ENCODE results near the gene UNCX.

The UNCX gene

DNA sequence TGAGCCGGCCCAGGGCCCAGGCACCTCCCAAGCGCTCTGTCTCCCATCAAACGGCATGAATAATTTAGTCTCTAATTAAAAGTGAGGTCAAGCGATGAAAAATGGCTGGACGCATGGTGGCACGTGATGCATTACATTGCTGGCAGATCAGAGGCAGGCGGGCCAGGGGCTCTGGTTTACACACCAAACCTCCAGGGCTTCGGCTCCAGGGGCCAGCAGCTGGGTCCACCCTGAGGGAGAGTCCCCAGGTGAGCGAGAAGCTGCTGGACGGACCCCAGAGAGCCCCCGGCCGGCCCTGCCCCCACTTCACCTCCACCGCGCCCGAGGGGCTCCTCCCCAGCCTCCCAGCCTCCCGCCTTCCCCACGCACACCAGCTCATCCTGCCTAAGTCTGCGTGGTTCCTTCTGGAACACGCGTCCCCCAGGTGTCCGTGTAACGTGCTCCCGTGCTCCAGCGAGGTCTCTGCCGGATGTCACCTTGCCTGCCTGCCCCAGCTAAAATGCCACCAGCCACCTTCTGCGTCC, 23.2 kb downstream of the UNCX start:
- Histone ChIP-seq H3K36me3 (ENCODE audit: control insufficient read depth in 1 of 2, insufficient read depth in 2 of 2, low read length in 2 of 2) (no peaks in the 10 kb centered on the region), H3K14ac (ENCODE audit: low read length) (no peak overlapping the region), H2AK5ac (ENCODE audit: low read length) (no peak overlapping the region), H3K9ac (ENCODE audit: low read length) (no peak overlapping the region), H3K23ac (ENCODE audit: low read length) (no peak overlapping the region), H2BK12ac (ENCODE audit: low read length) (no peak overlapping the region), H3K27me3 (ENCODE audit: insufficient read depth, low read length) (no peaks in the 10 kb centered on the region), H3K27ac (ENCODE audit: low read depth, low read length) (no peak overlapping the region), H4K91ac (ENCODE audit: low read depth, low read length) (no peak overlapping the region), H2BK5ac (ENCODE audit: low read depth, low read length, poor library complexity) (no peak overlapping the region), H3K9me3 (ENCODE audit: insufficient read depth, low read depth, low read length) (no peaks in the 10 kb centered on the region), H4K12ac (ENCODE audit: low read depth, low read length) (no peak overlapping the region), H2AFZ (ENCODE audit: insufficient read depth, low read length, poor library complexity) (no peak overlapping the region), H3K4ac (ENCODE audit: low read depth, low read length) (no peak overlapping the region), H2BK120ac (ENCODE audit: insufficient read depth, low read length, poor library complexity) (no peak overlapping the region), H3K4me2 (ENCODE audit: low read length) (no peak overlapping the region), H3K18ac (ENCODE audit: low read length) (no peak overlapping the region), H4K8ac (ENCODE audit: low read depth, low read length) (no peak overlapping the region), H3K4me1 (ENCODE audit: control insufficient read depth in 1 of 2, insufficient read depth in 2 of 2, low read length in 2 of 2) (no peaks in the 10 kb centered on the region), H3K79me2 (ENCODE audit: control insufficient read depth, insufficient read depth, low read length, poor library complexity) (no peaks in the 10 kb centered on the region), H3K79me1 (ENCODE audit: low read length) (no peaks in the 10 kb centered on the region), H3K4me3 (ENCODE audit: low read depth, low read length) (no peak overlapping the region)
- no CpG with 5 or more reads among the region's 26 CpGs for WGBS (ENCODE audit: extremely low coverage, insufficient coverage, insufficient read length)
- no peak for DNase-seq

DNA sequence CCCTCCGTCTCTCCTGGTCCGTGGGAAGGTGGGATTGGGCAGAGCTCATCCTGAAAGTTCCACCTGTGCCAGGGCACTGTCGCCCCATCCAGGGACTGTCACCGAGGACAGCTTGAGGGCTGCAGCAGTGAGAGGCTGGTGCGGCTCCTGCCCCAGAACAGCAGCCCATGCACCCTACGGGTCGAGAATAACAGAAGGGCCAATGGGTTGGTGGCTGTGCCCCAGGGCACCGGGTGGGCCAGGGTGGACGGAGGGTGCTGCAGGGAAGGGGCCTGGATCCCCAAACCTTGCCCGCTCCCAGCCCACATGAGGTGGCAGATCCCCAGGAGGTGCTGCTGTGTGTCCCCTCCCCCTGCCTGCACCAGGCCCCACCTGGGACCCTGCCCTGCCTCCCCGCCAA, 23.9 kb downstream of the UNCX start:
- H3K14ac ChIP-seq (ENCODE audit: low read length) = no peak overlapping the region
- H3K27ac ChIP-seq (ENCODE audit: low read depth, low read length) = no peak overlapping the region
- H2BK120ac ChIP-seq (ENCODE audit: insufficient read depth, low read length, poor library complexity) = no peak overlapping the region
- H3K23ac ChIP-seq (ENCODE audit: low read length) = no peak overlapping the region
- H2AFZ ChIP-seq (ENCODE audit: insufficient read depth, low read length, poor library complexity) = no peak overlapping the region
- no peak for DNase-seq
- H3K18ac ChIP-seq (ENCODE audit: low read length) = no peak overlapping the region
- peaks cover 3% of the 10 kb centered on the region for H3K9me3 ChIP-seq (ENCODE audit: insufficient read depth, low read depth, low read length)
- H3K4me3 ChIP-seq (ENCODE audit: low read depth, low read length) = no peak overlapping the region
- H3K79me1 ChIP-seq (ENCODE audit: low read length) = no peaks in the 10 kb centered on the region
- H4K91ac ChIP-seq (ENCODE audit: low read depth, low read length) = no peak overlapping the region
- no peak overlapping the region for H4K12ac ChIP-seq (ENCODE audit: low read depth, low read length)
- no peaks in the 10 kb centered on the region for H3K27me3 ChIP-seq (ENCODE audit: insufficient read depth, low read length)
- no peak overlapping the region for H3K4me2 ChIP-seq (ENCODE audit: low read length)
- H3K36me3 ChIP-seq (ENCODE audit: control insufficient read depth in 1 of 2, insufficient read depth in 2 of 2, low read length in 2 of 2) = no peaks in the 10 kb centered on the region
- no peaks in the 10 kb centered on the region for H3K4me1 ChIP-seq (ENCODE audit: control insufficient read depth in 1 of 2, insufficient read depth in 2 of 2, low read length in 2 of 2)
- no peak overlapping the region for H2BK12ac ChIP-seq (ENCODE audit: low read length)
- no peaks in the 10 kb centered on the region for H3K79me2 ChIP-seq (ENCODE audit: control insufficient read depth, insufficient read depth, low read length, poor library complexity)
- H3K4ac ChIP-seq (ENCODE audit: low read depth, low read length) = no peak overlapping the region
- H4K8ac ChIP-seq (ENCODE audit: low read depth, low read length) = no peak overlapping the region
- WGBS (ENCODE audit: extremely low coverage, insufficient coverage, insufficient read length) = no CpG with 5 or more reads among the region's 11 CpGs
- no peak overlapping the region for H2AK5ac ChIP-seq (ENCODE audit: low read length)
- no peak overlapping the region for H2BK5ac ChIP-seq (ENCODE audit: low read depth, low read length, poor library complexity)
- H3K9ac ChIP-seq (ENCODE audit: low read length) = no peak overlapping the region

DNA sequence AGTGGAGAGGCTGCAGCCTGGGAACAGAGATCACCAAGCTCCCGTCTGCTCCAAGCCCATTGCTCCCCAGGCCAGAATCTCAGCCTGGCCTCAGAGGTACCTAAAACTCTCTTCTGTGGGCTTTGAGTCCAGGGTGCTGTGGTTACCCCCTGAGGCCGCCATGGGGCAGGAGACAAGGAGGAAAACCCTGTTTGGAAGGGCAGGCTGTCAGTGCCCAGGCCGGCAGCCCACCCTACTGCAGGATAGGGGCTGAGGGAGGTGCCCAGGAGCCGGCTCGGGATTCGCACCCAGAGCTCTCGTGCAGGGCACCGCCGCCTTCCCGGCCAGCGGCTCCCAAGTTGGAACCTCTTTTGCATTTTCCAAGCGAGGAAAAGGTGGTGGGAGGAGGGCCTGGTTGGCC, 24.5 kb downstream of the UNCX start:
- H3K4me1 ChIP-seq (ENCODE audit: control insufficient read depth in 1 of 2, insufficient read depth in 2 of 2, low read length in 2 of 2) = no peaks in the 10 kb centered on the region
- no peak overlapping the region for H4K91ac ChIP-seq (ENCODE audit: low read depth, low read length)
- no peak overlapping the region for H2AK5ac ChIP-seq (ENCODE audit: low read length)
- no peak overlapping the region for H3K23ac ChIP-seq (ENCODE audit: low read length)
- no peak overlapping the region for H2BK12ac ChIP-seq (ENCODE audit: low read length)
- no peaks in the 10 kb centered on the region for H3K36me3 ChIP-seq (ENCODE audit: control insufficient read depth in 1 of 2, insufficient read depth in 2 of 2, low read length in 2 of 2)
- no peak for DNase-seq
- no peaks in the 10 kb centered on the region for H3K79me1 ChIP-seq (ENCODE audit: low read length)
- no peak overlapping the region for H4K12ac ChIP-seq (ENCODE audit: low read depth, low read length)
- H3K27ac ChIP-seq (ENCODE audit: low read depth, low read length) = no peak overlapping the region
- WGBS (ENCODE audit: extremely low coverage, insufficient coverage, insufficient read length) = no CpG with 5 or more reads among the region's 12 CpGs
- no peak overlapping the region for H3K14ac ChIP-seq (ENCODE audit: low read length)
- no peak overlapping the region for H2BK120ac ChIP-seq (ENCODE audit: insufficient read depth, low read length, poor library complexity)
- no peak overlapping the region for H3K9ac ChIP-seq (ENCODE audit: low read length)
- H3K27me3 ChIP-seq (ENCODE audit: insufficient read depth, low read length) = no peaks in the 10 kb centered on the region
- no peak overlapping the region for H3K18ac ChIP-seq (ENCODE audit: low read length)
- no peak overlapping the region for H4K8ac ChIP-seq (ENCODE audit: low read depth, low read length)
- H3K9me3 ChIP-seq (ENCODE audit: insufficient read depth, low read depth, low read length) = peaks cover 3% of the 10 kb centered on the region
- no peak overlapping the region for H2BK5ac ChIP-seq (ENCODE audit: low read depth, low read length, poor library complexity)
- H3K79me2 ChIP-seq (ENCODE audit: control insufficient read depth, insufficient read depth, low read length, poor library complexity) = no peaks in the 10 kb centered on the region
- no peak overlapping the region for H3K4me3 ChIP-seq (ENCODE audit: low read depth, low read length)
- H3K4me2 ChIP-seq (ENCODE audit: low read length) = no peak overlapping the region
- no peak overlapping the region for H2AFZ ChIP-seq (ENCODE audit: insufficient read depth, low read length, poor library complexity)
- H3K4ac ChIP-seq (ENCODE audit: low read depth, low read length) = no peak overlapping the region

DNA sequence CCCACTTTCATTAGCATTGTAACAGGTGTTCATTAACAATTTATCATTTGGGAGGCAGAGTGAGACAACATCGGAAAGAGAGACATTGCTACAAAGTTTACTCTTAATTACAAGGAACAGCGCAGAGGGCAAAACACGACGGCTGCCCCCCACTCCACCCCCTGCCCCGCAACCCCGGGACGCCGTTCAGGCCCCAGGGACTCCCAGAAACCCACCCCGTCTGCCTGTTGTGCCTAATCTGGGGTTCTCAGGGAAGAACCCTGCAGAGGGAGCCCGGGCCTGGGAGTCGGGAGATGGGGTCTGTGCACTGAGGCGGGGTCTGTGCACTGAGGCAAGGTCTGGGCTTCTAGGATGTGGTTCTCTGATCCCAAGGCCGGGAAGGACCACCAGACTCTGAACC, 25.2 kb downstream of the UNCX start:
- Histone ChIP-seq H3K4me3 (ENCODE audit: low read depth, low read length) (no peak overlapping the region), H4K8ac (ENCODE audit: low read depth, low read length) (no peak overlapping the region), H4K12ac (ENCODE audit: low read depth, low read length) (no peak overlapping the region), H3K9ac (ENCODE audit: low read length) (no peak overlapping the region), H3K79me2 (ENCODE audit: control insufficient read depth, insufficient read depth, low read length, poor library complexity) (no peaks in the 10 kb centered on the region), H3K9me3 (ENCODE audit: insufficient read depth, low read depth, low read length) (peaks cover 5% of the 10 kb centered on the region), H3K4me1 (ENCODE audit: control insufficient read depth in 1 of 2, insufficient read depth in 2 of 2, low read length in 2 of 2) (no peaks in the 10 kb centered on the region), H3K27ac (ENCODE audit: low read depth, low read length) (no peak overlapping the region), H3K18ac (ENCODE audit: low read length) (no peak overlapping the region), H2BK12ac (ENCODE audit: low read length) (no peak overlapping the region), H4K91ac (ENCODE audit: low read depth, low read length) (no peak overlapping the region), H2BK5ac (ENCODE audit: low read depth, low read length, poor library complexity) (no peak overlapping the region), H2AFZ (ENCODE audit: insufficient read depth, low read length, poor library complexity) (no peak overlapping the region), H3K4ac (ENCODE audit: low read depth, low read length) (no peak overlapping the region), H2AK5ac (ENCODE audit: low read length) (no peak overlapping the region), H3K36me3 (ENCODE audit: control insufficient read depth in 1 of 2, insufficient read depth in 2 of 2, low read length in 2 of 2) (no peaks in the 10 kb centered on the region), H3K14ac (ENCODE audit: low read length) (no peak overlapping the region), H3K79me1 (ENCODE audit: low read length) (no peaks in the 10 kb centered on the region), H3K23ac (ENCODE audit: low read length) (no peak overlapping the region), H3K27me3 (ENCODE audit: insufficient read depth, low read length) (no peaks in the 10 kb centered on the region), H2BK120ac (ENCODE audit: insufficient read depth, low read length, poor library complexity) (no peak overlapping the region), H3K4me2 (ENCODE audit: low read length) (no peak overlapping the region)
- no CpG with 5 or more reads among the region's 13 CpGs for WGBS (ENCODE audit: extremely low coverage, insufficient coverage, insufficient read length)
- DNase-seq = no peak
